ENCODE measurements around the gene CD69. TPM values are rescaled to one million over a fixed set of nuclear protein-coding genes. Genes with fewer than 3 reads are reported as not detected.

Gene CD69
- total RNA-seq, 1 experiment from 2014 or later: not detected

DNA sequence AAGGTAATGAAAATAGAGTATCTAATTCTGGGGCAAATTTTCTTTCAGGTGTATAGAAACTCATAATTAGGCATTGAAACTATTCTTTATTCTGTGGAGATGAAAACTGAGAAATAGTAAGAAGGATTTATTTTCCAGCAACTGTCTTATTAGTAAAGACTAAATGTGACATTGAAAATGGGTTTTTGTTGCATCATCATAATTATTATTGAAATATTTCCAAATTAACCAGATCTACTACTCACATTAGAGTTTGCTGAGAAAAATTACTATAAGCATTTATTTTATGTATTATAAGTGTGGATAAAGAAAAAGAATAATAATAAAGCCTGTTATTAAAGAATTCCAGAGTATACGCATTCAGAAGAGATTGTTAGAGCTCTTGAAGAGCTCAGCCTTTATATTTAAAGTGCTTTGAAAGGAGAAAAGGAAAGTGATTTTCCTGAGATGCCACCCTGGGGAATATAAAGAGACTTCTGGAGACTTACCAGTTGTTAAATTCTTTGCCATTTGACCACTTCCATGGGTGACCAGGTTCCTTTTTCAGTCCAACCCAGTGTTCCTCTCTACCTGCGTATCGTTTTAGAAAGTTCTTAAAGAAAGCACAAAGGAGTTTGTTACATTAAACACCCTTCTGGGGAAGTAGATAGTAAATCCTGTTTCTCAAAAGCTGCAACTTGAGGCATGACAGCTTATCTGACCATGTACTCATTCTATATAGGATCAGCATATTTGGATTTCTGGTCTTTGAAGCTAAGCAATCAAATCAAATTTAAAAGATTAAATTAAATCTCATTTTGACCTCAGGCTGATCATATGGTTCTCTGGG lies 6.4 kb downstream of the CD69 start:
- H3K4me3 ChIP-seq: no peak overlapping the region
- H3K4me2 ChIP-seq: no peak overlapping the region
- no TSS peak for BruUV-seq (replicated peaks)
- no peaks in the 10 kb centered on the region for H3F3A ChIP-seq (ENCODE audit: insufficient read depth, low read depth)
- no peaks in the 10 kb centered on the region for H4K20me1 ChIP-seq (ENCODE audit: insufficient read depth)
- H3K36me3 ChIP-seq (ENCODE audit: low read depth): no peaks in the 10 kb centered on the region
- ChIA-PET CTCF (interaction anchor here (0.6 kb wide), 1 partner anchor 391 kb away, joined by 8 read pairs; no protein-coding TSS in a partner anchor), POLR2A (ENCODE audit: unreplicated experiment) (no interaction called here)
- no peaks in the 10 kb centered on the region for H3K27me3 ChIP-seq (ENCODE audit: insufficient read depth, low read depth)
- H3K9me2 ChIP-seq (ENCODE audit: insufficient read depth): no peaks in the 10 kb centered on the region
- DNase-seq: no peak
- no peaks in the 10 kb centered on the region for H3K9me3 ChIP-seq (ENCODE audit: insufficient read depth, low read depth)
- 0 out of 2 replicates have a peak overlapping the region, but pooled peaks have one; percentile 13 for H2AFZ ChIP-seq
- peaks cover 9% of the 10 kb centered on the region; the same call in 1 of the 2 replicates for H3K4me1 ChIP-seq (replicated peaks; ENCODE audit: insufficient read depth)
- H3K79me2 ChIP-seq (ENCODE audit: low read depth): no peaks in the 10 kb centered on the region
- no peak for TF ChIP-seq EZH2 (IDR thresholded peaks at IDR 0.05; ENCODE audit: low read depth)
- TF ChIP-seq, protein P1, sequence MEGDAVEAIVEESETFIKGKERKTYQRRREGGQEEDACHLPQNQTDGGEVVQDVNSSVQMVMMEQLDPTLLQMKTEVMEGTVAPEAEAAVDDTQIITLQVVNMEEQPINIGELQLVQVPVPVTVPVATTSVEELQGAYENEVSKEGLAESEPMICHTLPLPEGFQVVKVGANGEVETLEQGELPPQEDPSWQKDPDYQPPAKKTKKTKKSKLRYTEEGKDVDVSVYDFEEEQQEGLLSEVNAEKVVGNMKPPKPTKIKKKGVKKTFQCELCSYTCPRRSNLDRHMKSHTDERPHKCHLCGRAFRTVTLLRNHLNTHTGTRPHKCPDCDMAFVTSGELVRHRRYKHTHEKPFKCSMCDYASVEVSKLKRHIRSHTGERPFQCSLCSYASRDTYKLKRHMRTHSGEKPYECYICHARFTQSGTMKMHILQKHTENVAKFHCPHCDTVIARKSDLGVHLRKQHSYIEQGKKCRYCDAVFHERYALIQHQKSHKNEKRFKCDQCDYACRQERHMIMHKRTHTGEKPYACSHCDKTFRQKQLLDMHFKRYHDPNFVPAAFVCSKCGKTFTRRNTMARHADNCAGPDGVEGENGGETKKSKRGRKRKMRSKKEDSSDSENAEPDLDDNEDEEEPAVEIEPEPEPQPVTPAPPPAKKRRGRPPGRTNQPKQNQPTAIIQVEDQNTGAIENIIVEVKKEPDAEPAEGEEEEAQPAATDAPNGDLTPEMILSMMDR (conservative IDR thresholded peaks at IDR 0.05): no peak
- intact Hi-C loops (cut with micrococcal nuclease; ENCODE audit: unreplicated experiment): loop anchor here (5.0 to 10.0 kb wide), 5 partner anchors 258 to 1733 kb away; partner anchors contain the start of genes CLEC12B, CLEC9A, GABARAPL1 and STYK1
- H3K27ac ChIP-seq: no peak overlapping the region

DNA sequence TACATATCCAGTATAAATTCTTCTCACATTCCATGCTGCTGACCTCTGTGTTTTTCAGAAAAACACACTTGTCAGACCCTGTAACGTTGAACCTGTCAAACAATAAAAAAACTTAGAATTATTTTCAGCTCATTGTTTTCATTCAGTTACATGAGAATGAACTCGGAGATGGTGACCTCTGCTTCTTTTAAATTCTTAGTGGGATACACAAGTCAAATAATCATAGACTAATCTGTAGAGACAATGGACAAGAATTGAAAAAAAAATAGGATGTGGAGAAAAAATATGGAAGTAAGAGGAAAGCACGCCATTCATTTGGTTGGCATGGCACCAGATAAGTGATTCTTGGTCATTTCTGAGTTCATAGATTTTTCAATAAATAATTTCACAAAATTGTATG lies 7.2 kb downstream of the CD69 start:
- Histone ChIP-seq H4K20me1 (ENCODE audit: insufficient read depth) (no peaks in the 10 kb centered on the region), H2AFZ (0 out of 2 replicates have a peak overlapping the region, but pooled peaks have one; percentile 13), H3K27ac (no peak overlapping the region), H3K36me3 (ENCODE audit: low read depth) (no peaks in the 10 kb centered on the region), H3K27me3 (ENCODE audit: insufficient read depth, low read depth) (no peaks in the 10 kb centered on the region), H3K4me3 (no peak overlapping the region), H3F3A (ENCODE audit: insufficient read depth, low read depth) (no peaks in the 10 kb centered on the region), H3K79me2 (ENCODE audit: low read depth) (no peaks in the 10 kb centered on the region), H3K4me2 (no peak overlapping the region), H3K9me3 (ENCODE audit: insufficient read depth, low read depth) (no peaks in the 10 kb centered on the region), H3K4me1 (replicated peaks; ENCODE audit: insufficient read depth) (peaks cover 9% of the 10 kb centered on the region; the same call in 1 of the 2 replicates), H3K9me2 (ENCODE audit: insufficient read depth) (no peaks in the 10 kb centered on the region)
- no peak for DNase-seq
- intact Hi-C loops (cut with micrococcal nuclease; ENCODE audit: unreplicated experiment): loop anchor here (5.0 to 10.0 kb wide), 5 partner anchors 259 to 1734 kb away; partner anchors contain the start of genes CLEC12B, CLEC9A, GABARAPL1 and STYK1
- POLR2A ChIA-PET (ENCODE audit: unreplicated experiment): no interaction called here
- no TSS peak for BruUV-seq (replicated peaks)
- no peak for TF ChIP-seq EZH2 (IDR thresholded peaks at IDR 0.05; ENCODE audit: low read depth)
- TF ChIP-seq, protein P1 (conservative IDR thresholded peaks at IDR 0.05): no peak
- CTCF ChIA-PET: no interaction called here

DNA sequence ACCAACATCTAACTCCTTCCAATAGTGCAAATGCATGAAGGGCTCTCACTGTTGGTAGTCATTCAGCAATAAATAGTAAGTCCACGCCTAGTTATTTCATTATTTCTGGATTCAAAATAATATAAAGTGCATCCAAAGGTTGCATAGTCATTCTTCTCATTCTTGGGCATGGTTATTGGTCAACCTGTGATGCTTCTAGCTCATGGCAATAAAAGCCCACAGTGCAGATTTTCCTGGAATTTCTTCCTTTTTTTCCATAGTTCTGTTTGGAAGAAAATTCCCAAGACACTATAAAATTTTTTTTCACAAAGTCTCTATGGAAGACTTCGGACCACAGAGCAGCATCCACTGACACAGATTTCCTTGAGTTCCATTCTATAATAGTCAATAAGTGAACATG lies 7.6 kb downstream of the CD69 start:
- H3K4me2 ChIP-seq: no peak overlapping the region
- no peaks in the 10 kb centered on the region for H3K36me3 ChIP-seq (ENCODE audit: low read depth)
- no peak for DNase-seq
- TF ChIP-seq, protein P1 (conservative IDR thresholded peaks at IDR 0.05): no peak
- TF ChIP-seq EZH2 (IDR thresholded peaks at IDR 0.05; ENCODE audit: low read depth): no peak
- no peaks in the 10 kb centered on the region for H3K79me2 ChIP-seq (ENCODE audit: low read depth)
- BruUV-seq (replicated peaks): no TSS peak
- no peaks in the 10 kb centered on the region for H3K9me2 ChIP-seq (ENCODE audit: insufficient read depth)
- CTCF ChIA-PET: no interaction called here
- peaks cover 9% of the 10 kb centered on the region; the same call in 1 of the 2 replicates for H3K4me1 ChIP-seq (replicated peaks; ENCODE audit: insufficient read depth)
- intact Hi-C loops (cut with micrococcal nuclease; ENCODE audit: unreplicated experiment): loop anchor here (5.0 to 10.0 kb wide), 5 partner anchors 259 to 1734 kb away; partner anchors contain the start of genes CLEC12B, CLEC9A, GABARAPL1 and STYK1
- H3K9me3 ChIP-seq (ENCODE audit: insufficient read depth, low read depth): no peaks in the 10 kb centered on the region
- no peaks in the 10 kb centered on the region for H3F3A ChIP-seq (ENCODE audit: insufficient read depth, low read depth)
- H3K27me3 ChIP-seq (ENCODE audit: insufficient read depth, low read depth): no peaks in the 10 kb centered on the region
- POLR2A ChIA-PET (ENCODE audit: unreplicated experiment): no interaction called here
- H4K20me1 ChIP-seq (ENCODE audit: insufficient read depth): no peaks in the 10 kb centered on the region
- no peak overlapping the region for H3K27ac ChIP-seq
- H3K4me3 ChIP-seq: no peak overlapping the region
- no peak overlapping the region for H2AFZ ChIP-seq
